A549 (cell line): ENCODE measurements around the gene PROSER3. TPM values are rescaled to one million over a fixed set of nuclear protein-coding genes. Genes with fewer than 3 reads are reported as not detected.

ENCODE experiments used
- ATAC-seq, 2 experiments: fragments of 200-7000 bp in 1 of 2; fragments of >200 bp in 1 of 2; cut with Nextera tagmentation in 1 of 2; cut with Tn5 transposase in 1 of 2; 3 replicates each; pipeline versions ENCODE4 v1.8.0 to v1.9.1; 2018 to 2020; ENCODE audit warnings: mild to moderate bottlenecking in 1 of 2, moderate library complexity in 1 of 2
- CTCF ChIA-PET: fragments of 300-600 bp; sonication (Branson Sonifier 250); formaldehyde crosslinking; extraction: SDS; loops from one replicate; lab custom pipeline; 2021; ENCODE audit warnings: antibody characterized with exemption, inconsistent platforms; lab: Yijun Ruan, JAX
- POLR2A ChIA-PET: fragments of 350-600 bp; formaldehyde crosslinking; extraction: SDS; loops from one replicate; lab custom pipeline; 2021; ENCODE audit warnings: antibody characterized with exemption, inconsistent platforms; lab: Yijun Ruan, JAX
- DNase-seq, 2 experiments: peaks; one replicate each; pipeline versions ENCODE4 v3.0.0 to v3.0.0-alpha.2; 2011 to 2016; ENCODE audit warnings: low read depth in 1 of 2, low spot score in 1 of 2
- FAIRE-seq: peaks from 2 replicates; lab custom pipeline; 2011; peaks lifted over from hg19 to GRCh38; lab: Jason Lieb, UNC
- H3K27ac ChIP-seq, 2 experiments: fragments of >200 bp; sonication (Bioruptor Twin); formaldehyde crosslinking; 3 replicates each; pipeline ENCODE4 v1.5.1; 2016 to 2017
- H3K4me1 ChIP-seq: fragments of >200 bp; sonication (Bioruptor Twin); formaldehyde crosslinking; 3 replicates; pipeline ENCODE4 v1.6.1; 2016
- H3K4me2 ChIP-seq: fragments of >200 bp; sonication (Bioruptor Twin); formaldehyde crosslinking; 3 replicates; pipeline ENCODE4 v1.6.1; 2016
- H3K4me3 ChIP-seq: fragments of >200 bp; sonication (Bioruptor Twin); formaldehyde crosslinking; 3 replicates; pipeline ENCODE4 v1.5.1; 2016
- H3K9me3 ChIP-seq: fragments of >200 bp; sonication (Bioruptor Twin); formaldehyde crosslinking; 3 replicates; pipeline ENCODE4 v1.6.1; 2016
- CBX2 ChIP-seq: fragments of 200-600 bp; sonication (generic); IDR thresholded peaks from 2 replicates; pipeline ENCODE4 v1.6.1; 2016; ENCODE audit warnings: low read depth, mild to moderate bottlenecking, borderline replicate concordance
- CBX8 ChIP-seq: fragments of 200-600 bp; sonication (generic); IDR thresholded peaks from 2 replicates; pipeline ENCODE4 v1.6.1; 2016
- CHD4 ChIP-seq: fragments of 200-600 bp; sonication (generic); IDR thresholded peaks from 2 replicates; pipeline ENCODE4 v1.6.1; 2016; ENCODE audit warnings: antibody characterized with exemption, mild to moderate bottlenecking, borderline replicate concordance
- EP300 ChIP-seq, 2 experiments: fragments of >200 bp; sonication (Bioruptor Twin); formaldehyde crosslinking; IDR thresholded peaks; 2 replicates in 1 of 2; 3 replicates in 1 of 2; pipeline ENCODE4 v1.6.1; 2016 to 2017
- ESRRA ChIP-seq: fragments of 150-350 bp; IDR thresholded peaks from 2 replicates; pipeline ENCODE4 v1.6.1; 2014; ENCODE audit warnings: mild to moderate bottlenecking, low read length, borderline replicate concordance
- FOSB ChIP-seq: fragments of 250-450 bp; sonication (Bioruptor Pico); IDR thresholded peaks from 2 replicates; pipeline ENCODE4 v1.5.0; 2020; ENCODE audit warnings: mild to moderate bottlenecking, moderate library complexity
- FOSL2 ChIP-seq, 2 experiments: fragments of 450-650 bp in 1 of 2; fragments of >200 bp in 1 of 2; sonication (Bioruptor Twin) in 1 of 2; formaldehyde crosslinking; IDR thresholded peaks; 2 replicates each; pipeline versions ENCODE4 v1.5.0 to v1.6.1; 2016 to 2020; ENCODE audit warnings: mild to moderate bottlenecking in 1 of 2, moderate library complexity in 1 of 2
- FOXS1 ChIP-seq: fragments of 250-450 bp; sonication (Bioruptor Pico); IDR thresholded peaks from 2 replicates; pipeline ENCODE4 v1.5.0; 2020; ENCODE audit warnings: mild to moderate bottlenecking, moderate library complexity
- GATA3 ChIP-seq: IDR thresholded peaks from 2 replicates; pipeline ENCODE4 v1.6.1; 2012; ENCODE audit warnings: borderline replicate concordance
- HOXB13 ChIP-seq: fragments of 250-450 bp; sonication (Bioruptor Pico); IDR thresholded peaks from 2 replicates; pipeline ENCODE4 v1.5.0; 2020; ENCODE audit warnings: low read depth, mild to moderate bottlenecking, moderate library complexity
- JUN ChIP-seq, 2 experiments: fragments of >200 bp; sonication (Bioruptor Twin); formaldehyde crosslinking; IDR thresholded peaks; 2 replicates in 1 of 2; 3 replicates in 1 of 2; pipeline ENCODE4 v1.6.1; 2016 to 2017
- JUNB ChIP-seq: fragments of >200 bp; sonication (Bioruptor Twin); formaldehyde crosslinking; IDR thresholded peaks from 2 replicates; pipeline ENCODE4 v1.6.1; 2016
- KDM1A ChIP-seq: fragments of 200-600 bp; sonication (generic); IDR thresholded peaks from 2 replicates; pipeline ENCODE4 v1.6.1; 2016; ENCODE audit warnings: low read depth, mild to moderate bottlenecking
- NR3C1 ChIP-seq: fragments of >200 bp; sonication (Bioruptor Twin); formaldehyde crosslinking; IDR thresholded peaks from 3 replicates; pipeline ENCODE4 v1.6.1; 2017
- PHF8 ChIP-seq: fragments of 200-600 bp; sonication (generic); IDR thresholded peaks from 2 replicates; pipeline ENCODE4 v1.6.1; 2016; ENCODE audit warnings: low read depth, mild to moderate bottlenecking, antibody characterized with exemption, moderate library complexity, borderline replicate concordance
- SREBF2 ChIP-seq: fragments of 450-650 bp; IDR thresholded peaks from 2 replicates; pipeline ENCODE4 v1.6.1; 2014; ENCODE audit warnings: mild to moderate bottlenecking, moderate library complexity
- TP53 ChIP-seq: fragments of 250-450 bp; sonication (Bioruptor Pico); IDR thresholded peaks from 2 replicates; pipeline ENCODE4 v1.5.0; 2021; ENCODE audit warnings: mild to moderate bottlenecking, moderate library complexity
- ZFP36 ChIP-seq: fragments of 450-650 bp; IDR thresholded peaks from 2 replicates; pipeline ENCODE4 v1.6.1; 2014; ENCODE audit warnings: borderline replicate concordance; ENCODE audit not compliant: partially characterized antibody
- ZSCAN20 ChIP-seq: fragments of 250-450 bp; sonication (Bioruptor Pico); IDR thresholded peaks from 2 replicates; pipeline ENCODE4 v1.8.0; 2022; ENCODE audit warnings: mild to moderate bottlenecking, moderate library complexity
- WGBS: methylation state at CpG from one replicate; pipeline ENCODE4 v1.1.6; 2017; ENCODE audit errors: missing lambda C conversion rate; 5-methylcytosine and 5-hydroxymethylcytosine counted together
- polyA plus RNA-seq, 4 experiments: library from polyadenylated mRNA; depleted of rRNA in 3 of 4; stranded (reverse); fragments of >200 nt; fragmentation: RNase III in 1 of 4; extraction: RNeasy Plus Mini Kit Qiagen cat#74134 plus additional on column Dnase treatment in 1 of 4; gene quantifications; 2 replicates in 3 of 4; 3 replicates in 1 of 4; pipeline ENCODE4 v1.2.3, GENCODE V29; 2011 to 2017
- TF ChIP-seq, protein P1 (sequence below): fragments of 450-650 bp; IDR thresholded peaks from 2 replicates; pipeline ENCODE4 v1.6.1; 2014; ENCODE audit warnings: antibody characterized with exemption
- TF ChIP-seq, protein P2 (sequence below): fragments of >200 bp; sonication (Bioruptor Twin); formaldehyde crosslinking; IDR thresholded peaks from 2 replicates; pipeline ENCODE4 v1.6.1; 2016
- TF ChIP-seq, protein P3 (sequence below): fragments of 250-450 bp; sonication (Bioruptor Pico); IDR thresholded peaks from 2 replicates; pipeline ENCODE4 v1.5.0; 2021; ENCODE audit warnings: mild to moderate bottlenecking, moderate library complexity, borderline replicate concordance
- TF ChIP-seq, protein P4 (sequence below): fragments of >200 bp; sonication (Bioruptor Twin); formaldehyde crosslinking; IDR thresholded peaks from 3 replicates; pipeline ENCODE4 v1.5.1; 2016
- TF ChIP-seq, protein P5 (sequence below): fragments of >200 bp; sonication (Bioruptor Twin); formaldehyde crosslinking; IDR thresholded peaks from 3 replicates; pipeline ENCODE4 v1.6.1; 2016

PROSER3 gene
- polyA plus RNA-seq, 2 of the 4 experiments (the other 2 are of a cell fraction), result 19.5 to 24.4 TPM

DNA sequence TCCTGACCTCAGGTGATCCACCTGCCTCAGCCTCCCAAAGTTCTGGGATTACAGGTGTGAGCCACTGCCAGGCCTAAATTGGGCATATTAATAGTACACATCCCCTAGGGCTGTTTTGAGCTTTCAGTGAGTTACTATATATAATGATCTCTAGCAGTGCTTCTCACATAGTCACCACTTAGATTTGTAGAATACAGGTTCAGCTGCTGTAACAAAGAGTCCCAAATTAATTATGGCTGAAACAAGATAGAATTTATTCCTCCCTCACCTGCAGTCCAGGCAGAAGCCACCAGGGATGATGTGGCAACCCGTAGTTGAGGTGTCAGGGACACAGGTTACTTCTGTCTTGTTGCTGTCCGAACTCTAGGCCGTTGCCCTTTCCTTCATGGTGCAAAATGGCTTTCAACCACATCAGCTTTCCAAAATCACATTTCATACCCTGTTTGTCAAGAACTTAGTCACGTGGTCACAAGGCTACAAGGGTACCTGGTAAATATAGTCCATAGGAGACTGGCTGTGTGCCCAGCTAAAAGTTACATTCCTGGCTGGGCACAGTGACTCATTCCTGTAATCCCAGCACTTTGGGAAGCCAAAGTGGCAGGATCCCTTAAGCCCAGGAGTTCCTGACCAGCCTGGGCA is 2.9 kb downstream of the PROSER3 start:
- Histone ChIP-seq H3K4me1 (peaks cover 27% of the 10 kb centered on the region), H3K27ac (no peak overlapping the region), H3K9me3 (no peaks in the 10 kb centered on the region), H3K4me2 (no peak overlapping the region), H3K4me3 (no peak overlapping the region)
- CTCF ChIA-PET, result interaction anchor here (1.0 to 2.4 kb wide), 6 partner anchors 13 to 168 kb away, joined by 3 to 8 read pairs (median 4); no protein-coding TSS in a partner anchor
- POLR2A ChIA-PET, result interaction anchor here (0.5 to 0.9 kb wide), 2 partner anchors 13 kb away, joined by 3 read pairs; partner anchors contain the start of gene LIN37
- WGBS, result 83% methylated on average over 4 of the region's 4 CpGs
- DNase-seq, result peak in 1 of 2 experiments; percentile 47
- FAIRE-seq, result no peak
- no peak for TF ChIP-seq CHD4
- TF ChIP-seq, protein P1, sequence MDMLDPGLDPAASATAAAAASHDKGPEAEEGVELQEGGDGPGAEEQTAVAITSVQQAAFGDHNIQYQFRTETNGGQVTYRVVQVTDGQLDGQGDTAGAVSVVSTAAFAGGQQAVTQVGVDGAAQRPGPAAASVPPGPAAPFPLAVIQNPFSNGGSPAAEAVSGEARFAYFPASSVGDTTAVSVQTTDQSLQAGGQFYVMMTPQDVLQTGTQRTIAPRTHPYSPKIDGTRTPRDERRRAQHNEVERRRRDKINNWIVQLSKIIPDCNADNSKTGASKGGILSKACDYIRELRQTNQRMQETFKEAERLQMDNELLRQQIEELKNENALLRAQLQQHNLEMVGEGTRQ, result peak; percentile 66
- no peak for TF ChIP-seq TP53 (CRISPR knock-in tag)
- TF ChIP-seq, protein P2, sequence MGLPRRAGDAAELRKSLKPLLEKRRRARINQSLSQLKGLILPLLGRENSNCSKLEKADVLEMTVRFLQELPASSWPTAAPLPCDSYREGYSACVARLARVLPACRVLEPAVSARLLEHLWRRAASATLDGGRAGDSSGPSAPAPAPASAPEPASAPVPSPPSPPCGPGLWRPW, result no peak
- no peak for TF ChIP-seq JUN (IDR thresholded peaks at IDR 0.05)
- TF ChIP-seq FOSL2 (IDR thresholded peaks at IDR 0.05), result 0 out of 2 replicates have a peak, but pooled peaks have one; percentile 14
- peak; percentile 40; the same call in 1 of the 2 replicates for TF ChIP-seq FOSL2 (CRISPR knock-in tag; IDR thresholded peaks at IDR 0.05)
- no peak for TF ChIP-seq HOXB13 (CRISPR knock-in tag)
- no peak for ATAC-seq

DNA sequence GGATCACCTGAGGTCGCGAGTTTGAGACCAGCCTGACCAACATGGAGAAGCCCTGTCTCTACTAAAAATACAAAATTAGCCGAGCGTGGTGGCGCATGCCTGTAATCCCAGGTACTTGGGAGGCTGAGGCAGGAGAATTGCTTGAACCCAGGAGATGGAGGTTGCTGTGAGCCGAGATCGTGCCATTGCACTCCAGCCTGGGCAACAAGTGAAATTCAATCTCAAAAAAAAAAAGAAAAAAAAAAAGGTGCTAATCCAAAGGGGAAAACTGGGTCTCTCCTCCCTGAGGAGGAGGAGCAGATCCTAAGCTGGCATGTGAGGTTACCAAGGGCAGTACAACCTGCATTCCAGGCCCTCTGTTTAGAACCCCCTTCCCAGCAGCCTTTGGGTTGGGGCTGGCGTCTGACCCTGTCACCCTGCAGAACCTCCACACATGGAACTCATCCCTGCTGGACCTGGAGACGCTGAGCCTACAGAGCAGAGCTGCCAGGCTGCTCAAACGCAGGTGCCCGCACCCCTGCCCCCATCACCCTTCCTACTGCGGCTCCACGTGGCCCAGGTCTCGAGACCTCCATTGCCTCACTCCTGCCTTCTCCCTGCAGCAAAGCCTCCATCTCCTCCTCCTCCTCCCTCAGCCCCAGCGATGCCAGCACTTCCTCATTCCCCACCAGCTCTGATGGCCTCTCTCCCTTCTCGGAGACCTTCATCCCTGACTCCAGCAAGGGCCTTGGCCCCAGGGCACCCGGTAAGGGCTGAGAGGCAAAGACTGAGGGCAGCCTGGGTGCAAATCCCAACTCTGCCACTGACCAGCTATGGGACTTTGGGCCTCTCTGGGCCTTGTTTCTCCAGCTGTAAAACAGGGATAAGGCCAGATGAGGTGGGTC is 6.7 kb downstream of the PROSER3 start:
- Histone ChIP-seq H3K4me1 (peaks cover 13% of the 10 kb centered on the region; the same call in 2 of the 3 replicates), H3K9me3 (no peaks in the 10 kb centered on the region), H3K4me2 (no peak overlapping the region), H3K27ac (no peak overlapping the region), H3K4me3 (no peak overlapping the region)
- ChIA-PET POLR2A (interaction anchor here (0.9 to 1.0 kb wide), 2 partner anchors 16 to 19 kb away, joined by 5 read pairs; partner anchors contain the start of genes LIN37, PSENEN and U2AF1L4), CTCF (interaction anchor here (0.6 to 1.9 kb wide), 8 partner anchors 12 to 630 kb away, joined by 3 to 6 read pairs (median 3); partner anchors contain the start of genes LGI4 and LIN37)
- ATAC-seq (no peak), FAIRE-seq (no peak), DNase-seq (no peak)
- TF ChIP-seq KDM1A, result no peak
- TF ChIP-seq EP300 (IDR thresholded peaks at IDR 0.05), result no peak
- TF ChIP-seq, protein P3, sequence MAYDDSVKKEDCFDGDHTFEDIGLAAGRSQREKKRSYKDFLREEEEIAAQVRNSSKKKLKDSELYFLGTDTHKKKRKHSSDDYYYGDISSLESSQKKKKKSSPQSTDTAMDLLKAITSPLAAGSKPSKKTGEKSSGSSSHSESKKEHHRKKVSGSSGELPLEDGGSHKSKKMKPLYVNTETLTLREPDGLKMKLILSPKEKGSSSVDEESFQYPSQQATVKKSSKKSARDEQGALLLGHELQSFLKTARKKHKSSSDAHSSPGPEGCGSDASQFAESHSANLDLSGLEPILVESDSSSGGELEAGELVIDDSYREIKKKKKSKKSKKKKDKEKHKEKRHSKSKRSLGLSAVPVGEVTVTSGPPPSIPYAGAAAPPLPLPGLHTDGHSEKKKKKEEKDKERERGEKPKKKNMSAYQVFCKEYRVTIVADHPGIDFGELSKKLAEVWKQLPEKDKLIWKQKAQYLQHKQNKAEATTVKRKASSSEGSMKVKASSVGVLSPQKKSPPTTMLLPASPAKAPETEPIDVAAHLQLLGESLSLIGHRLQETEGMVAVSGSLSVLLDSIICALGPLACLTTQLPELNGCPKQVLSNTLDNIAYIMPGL, result no peak
- TF ChIP-seq ZFP36, result no peak
- TF ChIP-seq FOXS1 (CRISPR knock-in tag), result no peak
- TF ChIP-seq, protein P4, sequence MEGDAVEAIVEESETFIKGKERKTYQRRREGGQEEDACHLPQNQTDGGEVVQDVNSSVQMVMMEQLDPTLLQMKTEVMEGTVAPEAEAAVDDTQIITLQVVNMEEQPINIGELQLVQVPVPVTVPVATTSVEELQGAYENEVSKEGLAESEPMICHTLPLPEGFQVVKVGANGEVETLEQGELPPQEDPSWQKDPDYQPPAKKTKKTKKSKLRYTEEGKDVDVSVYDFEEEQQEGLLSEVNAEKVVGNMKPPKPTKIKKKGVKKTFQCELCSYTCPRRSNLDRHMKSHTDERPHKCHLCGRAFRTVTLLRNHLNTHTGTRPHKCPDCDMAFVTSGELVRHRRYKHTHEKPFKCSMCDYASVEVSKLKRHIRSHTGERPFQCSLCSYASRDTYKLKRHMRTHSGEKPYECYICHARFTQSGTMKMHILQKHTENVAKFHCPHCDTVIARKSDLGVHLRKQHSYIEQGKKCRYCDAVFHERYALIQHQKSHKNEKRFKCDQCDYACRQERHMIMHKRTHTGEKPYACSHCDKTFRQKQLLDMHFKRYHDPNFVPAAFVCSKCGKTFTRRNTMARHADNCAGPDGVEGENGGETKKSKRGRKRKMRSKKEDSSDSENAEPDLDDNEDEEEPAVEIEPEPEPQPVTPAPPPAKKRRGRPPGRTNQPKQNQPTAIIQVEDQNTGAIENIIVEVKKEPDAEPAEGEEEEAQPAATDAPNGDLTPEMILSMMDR, result no peak
- TF ChIP-seq PHF8, result no peak
- TF ChIP-seq SREBF2, result no peak
- TF ChIP-seq, protein P5, sequence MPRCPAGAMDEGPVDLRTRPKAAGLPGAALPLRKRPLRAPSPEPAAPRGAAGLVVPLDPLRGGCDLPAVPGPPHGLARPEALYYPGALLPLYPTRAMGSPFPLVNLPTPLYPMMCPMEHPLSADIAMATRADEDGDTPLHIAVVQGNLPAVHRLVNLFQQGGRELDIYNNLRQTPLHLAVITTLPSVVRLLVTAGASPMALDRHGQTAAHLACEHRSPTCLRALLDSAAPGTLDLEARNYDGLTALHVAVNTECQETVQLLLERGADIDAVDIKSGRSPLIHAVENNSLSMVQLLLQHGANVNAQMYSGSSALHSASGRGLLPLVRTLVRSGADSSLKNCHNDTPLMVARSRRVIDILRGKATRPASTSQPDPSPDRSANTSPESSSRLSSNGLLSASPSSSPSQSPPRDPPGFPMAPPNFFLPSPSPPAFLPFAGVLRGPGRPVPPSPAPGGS, result no peak
- no peak for TF ChIP-seq ZSCAN20 (CRISPR knock-in tag)
- TF ChIP-seq CHD4, result no peak
- TF ChIP-seq JUNB, result no peak
- TF ChIP-seq GATA3, result no peak
- TF ChIP-seq CBX2, result no peak
- TF ChIP-seq NR3C1, result no peak
- no peak for TF ChIP-seq CBX8
- TF ChIP-seq ESRRA, result no peak
- TF ChIP-seq, protein P2, result no peak
- TF ChIP-seq FOSB, result no peak
- WGBS, result 93% methylated on average over 17 of the region's 17 CpGs
